SK-N-MC (cell line): ENCODE data around the gene MCTP2.
"Not testable (repeated sequence)": the region's sequence is repeated elsewhere in the genome, so short reads cannot be mapped to it uniquely, and the experiment has no call there.

Experiments
- DNase-seq: peaks from one replicate; pipeline ENCODE4 v3.0.0-alpha.2; 2011; ENCODE audit warnings: low read depth, low spot score
- H3K27ac ChIP-seq: fragments of 200-600 bp; sonication (generic); 2 replicates; pipeline ENCODE4 v1.5.1; 2016; ENCODE audit warnings: mixed run types
- H3K36me3 ChIP-seq: fragments of 200-600 bp; sonication (generic); 2 replicates; pipeline ENCODE4 v1.6.1; 2017; ENCODE audit warnings: antibody characterized with exemption, low read length, mixed read lengths; ENCODE audit not compliant: insufficient read depth
- H3K4me3 ChIP-seq: fragments of 200-600 bp; sonication (generic); 2 replicates; pipeline ENCODE4 v1.5.1; 2016
- H3K9ac ChIP-seq: fragments of 200-600 bp; sonication (generic); 2 replicates; pipeline ENCODE4 v1.8.0; 2017; ENCODE audit warnings: mixed run types, mixed read lengths; ENCODE audit not compliant: insufficient read length
- H3K9me3 ChIP-seq: fragments of 200-600 bp; sonication (generic); 2 replicates; pipeline ENCODE4 v1.6.1; 2017; ENCODE audit warnings: low read depth, mild to moderate bottlenecking, antibody characterized with exemption, low read length, moderate library complexity, mixed read lengths
- EZH2 ChIP-seq: fragments of 200-600 bp; sonication (generic); IDR thresholded peaks from one replicate; pipeline ENCODE4 v1.6.1; 2017; ENCODE audit warnings: antibody characterized with exemption
- FOXP2 ChIP-seq: optimal IDR thresholded peaks from 2 replicates; pipeline ENCODE3; 2011; ENCODE audit warnings: mild to moderate bottlenecking, moderate library complexity; ENCODE audit not compliant: insufficient read depth; ENCODE audit errors: extremely low read length, control extremely low read depth
- POLR2AphosphoS5 ChIP-seq: IDR thresholded peaks from 2 replicates; pipeline ENCODE4 v1.6.1; 2012; ENCODE audit warnings: mild to moderate bottlenecking, low read depth, low read length, borderline replicate concordance

MCTP2 gene

DNA sequence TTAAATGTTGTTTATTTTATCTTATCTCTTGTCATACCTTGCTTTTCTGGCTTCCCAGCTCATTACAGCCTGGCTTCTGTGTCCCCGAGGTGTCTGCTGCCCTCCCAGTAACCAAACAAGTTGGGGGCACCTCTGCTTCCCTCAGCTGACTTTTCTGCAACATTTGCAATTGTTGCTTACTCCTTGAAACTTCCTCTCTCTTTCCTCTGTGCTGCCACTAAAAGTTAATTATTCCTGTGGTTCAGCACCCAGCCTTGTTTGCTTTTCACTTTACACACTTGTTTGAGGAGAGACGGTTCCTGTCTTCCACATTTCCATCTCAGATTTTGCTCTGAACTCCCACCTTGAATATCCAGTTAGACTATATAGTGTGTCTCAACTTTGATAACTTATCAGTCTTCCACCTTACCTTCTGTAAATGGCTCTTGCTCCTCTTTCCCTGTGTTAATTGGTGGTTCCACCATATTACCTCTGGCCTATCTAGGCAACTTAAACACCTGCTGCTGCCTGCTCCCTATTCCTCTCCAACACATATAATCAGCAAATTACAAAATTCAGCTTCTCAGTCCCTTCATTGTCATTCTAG, 21.6 kb downstream of the MCTP2 start:
- Histone ChIP-seq H3K4me3 (no peak overlapping the region), H3K36me3 (no peaks in the 10 kb centered on the region), H3K27ac (no peak overlapping the region), H3K9me3 (no peaks in the 10 kb centered on the region), H3K9ac (no peak overlapping the region)
- no peak for TF ChIP-seq FOXP2
- TF ChIP-seq POLR2AphosphoS5, result no peak
- TF ChIP-seq EZH2, result no peak
- DNase-seq, result no peak

GRCh38 chr15:94253742-94254141, 22.4 kb downstream of the MCTP2 start:
- H3K36me3 ChIP-seq, result no peaks in the 10 kb centered on the region
- H3K4me3 ChIP-seq, result no peak overlapping the region
- no peaks in the 10 kb centered on the region for H3K9me3 ChIP-seq
- DNase-seq, result no peak
- no peak for TF ChIP-seq FOXP2
- no peak for TF ChIP-seq EZH2
- TF ChIP-seq POLR2AphosphoS5, result no peak
- no peak overlapping the region for H3K9ac ChIP-seq
- H3K27ac ChIP-seq, result no peak overlapping the region

- Histone ChIP-seq H3K27ac (no peak overlapping the region), H3K4me3 (peak overlapping the region; percentile 45; the same call in 1 of the 2 replicates), H3K36me3 (no peaks in the 10 kb centered on the region), H3K9ac (no peak overlapping the region), H3K9me3 (no peaks in the 10 kb centered on the region)
- DNase-seq, result no peak
- TF ChIP-seq FOXP2, result no peak
- no peak for TF ChIP-seq POLR2AphosphoS5
- no peak for TF ChIP-seq EZH2
Measured at GRCh38 chr15:94255540-94255939, 24.2 kb downstream of the MCTP2 start.

GRCh38 chr15:94256511-94256910, 25.1 kb downstream of the MCTP2 start:
- Histone ChIP-seq H3K4me3 (no peak overlapping the region), H3K9ac (no peak overlapping the region), H3K27ac (no peak overlapping the region), H3K9me3 (no peaks in the 10 kb centered on the region), H3K36me3 (no peaks in the 10 kb centered on the region)
- no peak for TF ChIP-seq POLR2AphosphoS5
- no peak for TF ChIP-seq EZH2
- TF ChIP-seq FOXP2, result no peak
- no peak for DNase-seq

- not testable (repeated sequence) for H3K36me3 ChIP-seq, H3K9ac ChIP-seq, H3K9me3 ChIP-seq, H3K4me3 ChIP-seq, DNase-seq, H3K27ac ChIP-seq
Measured at GRCh38 chr15:94257776-94258175, 26.4 kb downstream of the MCTP2 start.

- no peaks in the 10 kb centered on the region for H3K9me3 ChIP-seq
- no peak overlapping the region for H3K4me3 ChIP-seq
- DNase-seq, result no peak
- H3K9ac ChIP-seq, result no peak overlapping the region
- no peak overlapping the region for H3K27ac ChIP-seq
- TF ChIP-seq FOXP2, result no peak
- no peak for TF ChIP-seq EZH2
- TF ChIP-seq POLR2AphosphoS5, result no peak
- H3K36me3 ChIP-seq, result no peaks in the 10 kb centered on the region
Measured at GRCh38 chr15:94258246-94258645, 26.9 kb downstream of the MCTP2 start.

DNA sequence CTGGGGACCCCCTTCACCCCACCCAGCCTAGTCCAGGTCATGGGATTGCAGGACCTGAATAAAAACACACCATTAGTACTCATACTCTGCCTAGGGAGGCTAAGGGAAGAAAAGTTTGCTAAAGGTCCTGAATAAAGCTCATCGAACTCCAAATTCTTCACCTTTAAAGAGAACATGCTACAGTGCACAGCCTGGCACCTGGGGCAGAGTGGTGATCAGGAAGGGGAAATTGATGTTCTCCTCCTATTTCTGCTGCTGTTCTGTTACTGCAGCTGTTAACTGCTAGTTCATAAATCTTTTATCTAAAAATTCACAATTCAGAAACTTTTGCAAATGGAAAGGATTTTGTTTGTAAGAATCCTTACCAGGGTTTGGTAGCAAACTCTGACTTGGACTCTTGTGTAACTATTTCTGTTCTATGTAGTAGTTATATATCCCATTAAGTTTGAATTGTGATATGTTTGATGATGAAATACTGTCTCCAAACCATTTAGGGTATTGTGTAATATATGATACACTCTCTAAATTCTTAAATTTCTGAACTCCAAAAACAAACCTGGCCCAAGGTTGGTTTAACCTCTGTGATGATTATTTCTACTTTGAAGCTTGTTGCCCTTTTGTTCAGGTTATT, 27.9 kb downstream of the MCTP2 start:
- Histone ChIP-seq H3K27ac (peak overlapping the region; percentile 79), H3K4me3 (peak overlapping the region; percentile 39), H3K9me3 (no peaks in the 10 kb centered on the region), H3K36me3 (no peaks in the 10 kb centered on the region), H3K9ac (no peak overlapping the region)
- TF ChIP-seq FOXP2 (no peak), POLR2AphosphoS5 (no peak), EZH2 (no peak)
- DNase-seq, result no peak

DNA sequence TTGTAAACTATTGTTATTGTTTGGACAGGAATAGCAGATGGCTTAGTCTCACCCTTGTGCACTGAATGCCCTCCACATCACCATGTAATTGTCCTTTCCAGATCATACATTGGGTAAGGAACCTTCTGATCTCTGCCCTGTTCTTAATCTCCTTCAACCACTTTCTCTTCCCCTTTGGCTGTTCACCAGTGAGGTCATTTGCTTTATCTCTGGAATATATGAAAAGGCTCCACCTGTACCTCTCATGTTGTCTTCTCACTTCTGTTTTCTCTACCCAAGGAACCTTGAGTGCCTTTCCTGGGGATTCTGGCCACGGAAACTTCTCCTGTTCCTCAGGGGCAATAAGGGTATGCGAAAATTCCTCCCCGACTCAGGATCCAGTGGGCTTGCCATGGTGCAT, 28.5 kb downstream of the MCTP2 start:
- Histone ChIP-seq H3K9ac (no peak overlapping the region), H3K36me3 (no peaks in the 10 kb centered on the region), H3K27ac (0 out of 2 replicates have a peak overlapping the region, but pooled peaks have one; percentile 79), H3K9me3 (no peaks in the 10 kb centered on the region), H3K4me3 (no peak overlapping the region; the same call in 1 of the 2 replicates)
- TF ChIP-seq EZH2, result no peak
- no peak for TF ChIP-seq POLR2AphosphoS5
- DNase-seq, result no peak

- no peaks in the 10 kb centered on the region for H3K9me3 ChIP-seq
- no peak overlapping the region for H3K4me3 ChIP-seq
- DNase-seq, result no peak
- no peaks in the 10 kb centered on the region for H3K36me3 ChIP-seq
- no peak overlapping the region for H3K9ac ChIP-seq
- H3K27ac ChIP-seq, result no peak overlapping the region
- no peak for TF ChIP-seq EZH2
- no peak for TF ChIP-seq POLR2AphosphoS5
- TF ChIP-seq FOXP2, result no peak
Measured at GRCh38 chr15:94262201-94262600, 30.8 kb downstream of the MCTP2 start.
